ENCODE data around the gene CCL1. TPM values are rescaled to one million over a fixed set of nuclear protein-coding genes. Genes with fewer than 3 reads are reported as not detected.

The CCL1 gene
- total RNA-seq, 1 experiment from 2014 or later = not detected

GRCh38 chr17:34403006-34403405 lies 40.0 kb upstream of the CCL1 start:
- peaks cover 18 to 29% of the 10 kb centered on the region in 2 experiments for H3K4me1 Mint-ChIP-seq
- H4K5ac ChIP-seq (ENCODE audit: insufficient read length, low read depth, low read length) = no peak overlapping the region
- no peaks in the 10 kb centered on the region; a peak in 2 of 5 replicates for H3K9me3 Mint-ChIP-seq
- no peak overlapping the region for H3K56ac ChIP-seq (ENCODE audit: insufficient read length, low read depth, low read length)
- H2BK5ac ChIP-seq (ENCODE audit: insufficient read length, low read length) = no peak overlapping the region
- no peak overlapping the region for H2BK12ac ChIP-seq (ENCODE audit: insufficient read length, low read depth, low read length)
- H3K4me3 Mint-ChIP-seq = no peak overlapping the region
- H2AFZ ChIP-seq (ENCODE audit: low read length) = no peak overlapping the region
- H3K27ac Mint-ChIP-seq = no peak overlapping the region
- no peak overlapping the region for H2BK15ac ChIP-seq (ENCODE audit: low read depth, low read length)
- no peak overlapping the region for H3K27ac ChIP-seq (ENCODE audit: insufficient read length, low read depth, low read length)
- H4K8ac ChIP-seq (replicated peaks; ENCODE audit: insufficient read length, low read depth, low read length) = no peak overlapping the region
- H4K91ac ChIP-seq (ENCODE audit: insufficient read length, low read depth, low read length) = no peak overlapping the region
- H3K4ac ChIP-seq (ENCODE audit: low read depth, low read length) = no peak overlapping the region
- H3K23me2 ChIP-seq (ENCODE audit: insufficient read length, low read depth, low read length, poor library complexity, severe bottlenecking) = no peaks in the 10 kb centered on the region
- H3K4me2 ChIP-seq (ENCODE audit: insufficient read depth, insufficient read length, low read length) = no peak overlapping the region
- H3K27me3 ChIP-seq (ENCODE audit: insufficient read depth, low read length) = 0 out of 2 replicates have a peak, but pooled peaks cover 1% of the 10 kb centered on the region
- no peaks in the 10 kb centered on the region for H3K9me3 ChIP-seq (ENCODE audit: control insufficient read depth, low read depth, low read length)
- peaks cover 18% of the 10 kb centered on the region for H3K27me3 Mint-ChIP-seq (ENCODE audit: low read depth)
- H3K36me3 Mint-ChIP-seq (ENCODE audit: insufficient read depth in 1 of 3, low read depth in 3 of 3) = no peaks in the 10 kb centered on the region
- no peak overlapping the region for H2BK20ac ChIP-seq (ENCODE audit: low read depth, low read length, poor library complexity, severe bottlenecking)
- no peak overlapping the region for H2BK120ac ChIP-seq (ENCODE audit: low read depth, low read length, poor library complexity, severe bottlenecking)
- H3K18ac ChIP-seq (ENCODE audit: insufficient read length, low read depth, low read length) = no peak overlapping the region
- WGBS (ENCODE audit: extremely low coverage, insufficient read length, low lambda C conversion rate) = no CpG with 5 or more reads among the region's 4 CpGs
- H3K79me2 ChIP-seq (ENCODE audit: insufficient read depth, low read length) = no peaks in the 10 kb centered on the region
- no peak for TF ChIP-seq CTCF (conservative IDR thresholded peaks at IDR 0.05)
- no peak overlapping the region for H3T11ph ChIP-seq (ENCODE audit: low read length)
- DNase-seq = no peak
- H3K4me1 ChIP-seq (ENCODE audit: insufficient read depth, low read length) = no peaks in the 10 kb centered on the region
- H3K9ac ChIP-seq (ENCODE audit: extremely low read depth, insufficient read length, low read length) = no peak overlapping the region
- H2AK5ac ChIP-seq (ENCODE audit: insufficient read length, low read length) = no peak overlapping the region
- H3K23ac ChIP-seq (ENCODE audit: insufficient read length, low read depth, low read length) = no peak overlapping the region
- H3K79me1 ChIP-seq (ENCODE audit: insufficient read depth, low read depth, low read length, poor library complexity, severe bottlenecking) = no peaks in the 10 kb centered on the region
- no peaks in the 10 kb centered on the region for H4K20me1 ChIP-seq (ENCODE audit: control insufficient read depth, insufficient read depth, insufficient read length)
- no peak overlapping the region for H3K14ac ChIP-seq (ENCODE audit: insufficient read depth, low read length)

All from H9 (cell line).